ENCODE measurements around the gene MACROD2.
A peak's percentile ranks its signal among the peaks of the same experiment; 100 is the strongest.

The MACROD2 gene

DNA sequence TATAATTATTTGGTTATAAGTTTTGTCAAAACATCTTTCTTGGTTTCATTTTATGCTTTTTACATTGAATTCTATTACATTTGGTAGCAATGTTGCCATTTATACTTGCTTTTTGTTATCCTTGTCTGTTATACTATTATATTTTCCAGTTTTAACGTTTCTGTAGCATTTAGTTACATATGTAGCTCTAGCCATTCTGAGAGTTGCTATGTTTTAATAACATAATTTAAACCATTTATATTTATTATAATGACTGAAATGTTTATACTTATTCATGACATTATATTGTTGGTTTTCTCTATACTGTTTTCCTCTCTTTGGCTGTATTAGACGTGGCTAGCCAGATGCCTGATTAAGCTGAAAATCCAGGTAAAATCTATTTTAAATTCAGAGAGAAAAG, 594.1 kb downstream of the MACROD2 start:
- DNase-seq (ENCODE audit: low read depth): no peak

DNA sequence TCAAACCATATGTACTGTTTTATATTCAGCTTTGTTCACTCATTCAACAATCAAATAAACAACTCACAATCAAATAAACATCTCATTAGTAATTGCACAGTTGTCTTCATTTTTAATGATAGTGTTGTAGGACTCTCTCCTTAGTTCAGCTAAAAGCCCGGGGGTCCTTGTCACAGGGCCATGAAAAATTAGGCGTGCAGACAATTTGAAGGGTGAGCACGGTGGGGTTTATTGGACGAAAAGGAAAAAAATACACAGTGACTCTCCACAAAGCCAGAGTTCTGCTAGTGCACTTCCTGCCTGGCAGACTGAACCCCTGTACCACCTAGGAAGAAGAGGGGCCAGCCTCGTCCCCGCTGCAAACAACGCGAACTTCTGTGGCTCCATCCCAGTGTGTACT, 599.7 kb downstream of the MACROD2 start:
- no peak for DNase-seq (ENCODE audit: low read depth)

DNA sequence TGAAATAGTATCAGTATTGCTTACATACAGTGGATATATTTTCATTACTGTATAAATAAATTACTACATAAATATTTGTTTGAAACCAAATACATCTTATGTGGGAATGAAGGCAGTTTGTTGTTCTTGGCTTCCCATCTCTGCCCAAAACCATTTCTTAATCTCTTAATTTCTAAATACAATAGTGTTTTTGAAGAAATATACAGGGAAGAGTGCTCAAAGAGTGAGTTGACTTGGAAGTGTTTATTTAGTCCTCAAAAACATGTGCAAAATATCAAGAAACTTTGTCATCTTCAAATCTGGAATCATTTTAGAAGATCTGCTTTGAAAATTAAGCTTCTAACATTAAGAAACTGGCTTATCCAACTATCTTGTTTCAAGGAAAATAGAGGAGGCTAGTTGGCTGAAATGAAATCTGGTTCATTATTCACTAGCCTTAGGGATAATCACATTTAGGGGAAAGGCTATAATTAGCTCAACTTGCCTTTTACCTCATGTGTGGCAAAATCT, 601.9 kb downstream of the MACROD2 start:
- DNase-seq (ENCODE audit: low read depth): no peak

DNA sequence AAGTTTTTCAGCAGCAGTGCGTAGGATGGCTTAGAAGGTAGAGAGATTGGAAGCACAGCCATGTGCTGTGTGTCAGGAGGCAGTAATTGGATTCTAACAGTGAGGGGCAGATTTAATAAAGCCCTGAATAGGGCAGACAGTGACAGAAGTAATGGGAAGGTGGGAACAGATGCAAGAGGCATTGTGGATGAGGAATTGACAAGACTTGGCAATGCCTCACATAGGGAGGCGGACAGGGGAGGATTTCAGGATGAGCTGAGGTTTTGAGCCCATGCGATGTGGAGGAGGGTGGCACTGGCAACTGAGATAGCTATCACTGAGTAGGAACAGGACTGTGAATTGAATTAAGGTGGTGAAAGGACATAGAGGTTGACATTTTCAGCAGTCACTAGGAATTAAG, 604.3 kb downstream of the MACROD2 start:
- no peak for DNase-seq (ENCODE audit: low read depth)

DNA sequence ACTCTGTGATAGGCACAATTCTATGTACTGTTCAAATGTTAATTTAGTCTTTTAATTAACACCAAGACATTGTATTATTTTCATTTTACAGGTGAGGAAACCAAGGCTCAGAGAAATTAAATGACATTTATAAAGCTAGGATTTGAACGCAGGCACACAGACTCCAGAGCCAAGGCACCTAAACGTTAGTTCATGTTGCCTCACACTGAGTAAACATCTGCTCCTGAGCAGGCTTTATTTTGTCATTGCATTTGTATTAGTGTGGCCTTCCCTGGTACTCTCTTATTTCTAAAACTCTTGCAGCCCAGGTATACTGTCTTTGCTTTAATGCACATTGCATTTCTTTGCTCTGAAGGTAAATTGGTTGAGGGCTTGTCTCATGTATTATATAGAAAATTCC, 605.2 kb downstream of the MACROD2 start:
- DNase-seq (ENCODE audit: low read depth): no peak

DNA sequence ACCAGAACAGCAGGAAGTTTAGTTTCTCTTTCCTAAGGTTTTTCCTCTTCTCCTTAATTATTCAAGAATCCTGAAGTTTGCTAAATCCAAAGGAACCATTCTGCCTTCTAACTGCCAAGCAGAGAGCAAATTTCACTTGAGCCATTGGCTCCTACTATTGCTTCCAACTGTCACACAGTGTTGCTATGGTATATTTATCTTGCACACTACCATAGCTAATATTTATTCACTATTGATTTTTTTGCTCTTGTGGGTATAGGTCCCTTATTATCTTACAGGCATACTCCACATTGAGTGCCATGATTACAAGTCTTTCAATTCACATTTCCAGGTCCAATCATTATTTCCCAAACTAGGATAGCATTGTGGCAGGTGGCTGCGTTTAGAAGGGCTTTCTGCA, 608.8 kb downstream of the MACROD2 start:
- DNase-seq (ENCODE audit: low read depth): no peak

DNA sequence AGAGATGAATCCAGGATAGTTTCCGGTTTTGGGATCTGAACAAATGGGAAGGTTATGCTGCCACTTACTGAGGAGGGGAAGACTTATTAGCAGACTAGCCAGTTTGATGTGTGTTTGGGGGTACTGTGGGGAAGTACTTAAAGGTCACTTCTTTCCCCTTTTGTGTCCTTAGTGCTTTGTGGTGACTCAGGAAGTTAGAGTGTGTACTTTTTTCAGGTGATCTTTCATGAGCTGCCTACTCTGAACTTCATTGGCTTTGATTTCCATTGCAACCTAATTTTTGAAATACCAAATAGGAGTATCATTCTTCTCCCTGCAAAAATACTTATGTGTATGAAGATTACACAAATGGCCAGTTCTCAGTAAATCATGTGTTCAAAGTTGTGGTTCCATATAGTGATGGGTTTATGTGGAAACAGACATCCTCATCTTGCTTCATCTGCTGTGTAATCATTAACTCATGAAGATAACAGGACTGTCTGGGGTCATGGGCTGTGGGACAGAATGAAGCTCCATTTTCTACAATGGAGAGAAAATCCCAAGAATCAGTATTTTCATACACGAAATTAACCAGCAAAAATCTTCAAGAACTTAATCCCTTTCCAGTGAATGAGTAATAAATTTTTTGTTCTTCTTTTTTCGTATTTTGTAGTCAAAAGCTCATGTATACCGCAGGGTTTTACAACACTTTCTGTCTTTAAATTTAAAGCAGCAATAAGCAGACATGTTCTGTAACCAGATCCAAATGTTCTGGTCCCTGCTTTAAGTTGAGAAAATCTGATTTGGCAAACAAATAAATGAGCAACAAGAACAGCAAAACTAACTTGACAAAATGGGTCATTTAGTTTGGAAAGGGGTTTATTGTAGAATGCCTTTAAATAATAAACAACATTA, 614.3 kb downstream of the MACROD2 start:
- no peak for DNase-seq (ENCODE audit: low read depth)

DNA sequence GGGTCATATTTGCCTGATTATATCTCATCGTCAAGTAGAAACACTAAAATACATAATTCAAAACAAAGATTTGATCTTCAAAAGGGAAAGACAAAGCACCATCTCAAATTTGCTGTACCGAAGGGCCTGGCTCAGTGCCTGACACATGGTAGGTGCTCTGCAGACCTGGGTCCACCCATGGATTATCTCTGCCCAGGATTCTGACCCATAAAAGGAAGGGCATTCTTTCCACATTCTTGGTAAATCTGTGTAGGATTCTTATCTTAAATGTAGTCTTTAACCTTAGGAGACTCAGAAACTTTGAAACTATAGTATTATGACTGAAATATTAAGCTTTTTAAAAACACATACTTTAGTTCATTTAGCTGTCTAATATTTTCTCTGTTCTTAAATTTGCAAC, 616.2 kb downstream of the MACROD2 start:
- DNase-seq (ENCODE audit: low read depth): no peak

DNA sequence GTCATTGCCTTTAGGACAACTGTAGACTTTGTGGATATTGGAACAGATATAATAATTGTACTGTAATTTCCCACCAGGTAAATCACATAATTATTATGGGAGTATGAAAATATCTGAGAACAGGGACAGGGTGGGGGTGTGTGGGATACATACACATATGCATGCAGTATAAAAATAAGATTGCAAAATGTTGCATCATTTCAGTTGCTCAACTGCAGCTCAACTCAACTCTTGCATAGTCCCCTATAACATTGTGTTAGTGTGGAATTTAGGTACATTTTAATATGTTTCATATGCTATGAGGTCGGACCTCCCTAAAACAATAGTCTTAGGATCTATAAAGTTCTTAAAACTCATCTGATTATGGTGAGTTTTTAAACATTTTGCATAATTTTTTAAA, 617.1 kb downstream of the MACROD2 start:
- no peak for DNase-seq (ENCODE audit: low read depth)

DNA sequence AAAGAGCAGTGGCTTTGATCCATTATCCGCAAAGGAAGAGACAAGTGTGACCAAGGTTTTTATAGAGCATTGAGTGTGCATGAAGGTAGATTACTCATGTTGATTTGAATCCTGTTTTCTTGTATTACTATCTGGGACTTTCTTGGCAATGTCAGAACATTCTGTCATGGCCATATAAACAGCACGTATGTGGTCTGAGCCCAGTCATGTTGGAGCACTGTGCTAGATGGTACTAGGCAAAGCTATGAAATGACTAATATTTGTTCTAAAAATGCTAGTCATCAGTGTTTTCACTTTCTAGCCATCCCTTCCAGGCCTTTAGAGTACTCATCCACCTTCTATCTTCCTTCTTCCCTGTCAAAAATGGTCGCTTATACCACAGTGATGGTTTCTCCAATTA, 620.7 kb downstream of the MACROD2 start:
- no peak for DNase-seq (ENCODE audit: low read depth)

DNA sequence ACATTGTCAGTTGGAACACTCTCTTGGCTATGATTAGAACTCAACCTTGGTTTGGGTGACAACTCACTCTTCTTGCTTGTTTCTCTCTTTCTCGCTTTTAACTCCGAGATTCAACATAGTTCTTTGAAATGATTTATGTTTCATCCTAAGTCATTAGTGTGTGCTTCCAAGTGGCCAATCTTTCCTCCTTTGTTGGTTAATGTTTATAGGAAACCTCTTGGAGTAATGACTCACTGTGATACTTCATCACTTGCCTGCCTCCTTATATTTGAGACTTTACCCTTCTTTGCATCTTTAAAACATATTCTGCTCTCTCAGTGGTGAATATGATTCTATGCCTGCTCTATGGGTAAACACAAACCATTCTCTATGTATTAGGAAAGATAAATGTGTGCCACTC, 621.8 kb downstream of the MACROD2 start:
- no peak for DNase-seq (ENCODE audit: low read depth)

DNA sequence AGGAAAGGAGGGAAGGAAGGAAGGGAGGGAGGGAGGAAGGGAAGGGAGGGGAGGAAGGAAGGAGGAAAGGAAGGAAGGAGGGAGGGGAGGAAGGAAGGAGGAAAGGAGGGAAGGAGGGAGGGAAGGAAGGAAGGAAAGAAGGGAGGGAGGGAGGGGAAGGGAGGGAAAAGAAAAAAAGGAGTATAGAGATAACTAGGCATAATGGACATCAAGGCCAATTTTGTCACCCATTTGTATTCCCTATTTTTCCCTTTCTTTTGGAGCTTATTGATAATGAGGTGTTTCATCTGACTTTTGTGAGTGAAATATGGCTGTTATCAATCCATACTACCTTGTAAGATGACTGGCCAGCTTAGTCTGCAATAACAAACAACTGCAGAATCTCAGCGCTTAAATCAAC, 624.1 kb downstream of the MACROD2 start:
- DNase-seq (ENCODE audit: low read depth): no peak

DNA sequence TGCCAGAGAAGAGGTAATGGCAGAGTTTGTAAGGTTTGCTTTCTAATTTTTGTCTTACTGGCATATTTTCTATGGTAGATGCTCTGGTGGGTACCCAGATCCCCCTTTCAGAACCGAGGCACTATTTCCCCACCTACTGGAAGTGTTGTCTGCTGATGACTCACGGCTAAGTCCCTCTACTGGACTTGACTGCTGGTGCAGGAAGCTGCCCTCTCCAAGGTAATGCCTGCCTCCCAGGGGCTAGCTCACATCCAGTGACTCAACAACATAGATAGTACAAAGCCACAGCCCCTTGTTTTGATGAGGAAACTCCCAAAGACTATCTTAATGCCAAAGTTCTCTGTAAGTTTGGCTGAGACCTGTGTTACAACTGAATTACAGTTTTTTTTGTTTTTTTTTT, 627.5 kb downstream of the MACROD2 start:
- peak; percentile 22 for DNase-seq (ENCODE audit: low read depth)

DNA sequence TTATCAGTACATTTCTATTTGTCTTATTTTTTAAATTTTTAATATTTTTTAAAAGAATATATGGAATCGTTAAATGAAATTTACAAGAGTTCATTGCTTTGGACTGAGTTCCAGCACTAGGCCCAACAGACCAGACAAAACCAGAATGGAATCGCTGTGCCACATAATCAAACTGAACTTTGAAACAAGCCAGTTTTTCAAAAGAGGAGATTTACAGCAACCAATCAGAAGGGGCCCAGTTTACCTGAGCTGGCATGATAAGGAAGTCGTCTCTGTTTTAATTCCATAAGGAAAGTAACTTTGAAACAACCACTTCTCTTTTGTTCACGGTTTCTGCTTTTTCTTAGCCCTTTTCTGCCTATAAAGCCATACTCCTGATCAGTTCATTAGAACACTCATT, 635.7 kb downstream of the MACROD2 start:
- no peak for DNase-seq (ENCODE audit: low read depth)

DNA sequence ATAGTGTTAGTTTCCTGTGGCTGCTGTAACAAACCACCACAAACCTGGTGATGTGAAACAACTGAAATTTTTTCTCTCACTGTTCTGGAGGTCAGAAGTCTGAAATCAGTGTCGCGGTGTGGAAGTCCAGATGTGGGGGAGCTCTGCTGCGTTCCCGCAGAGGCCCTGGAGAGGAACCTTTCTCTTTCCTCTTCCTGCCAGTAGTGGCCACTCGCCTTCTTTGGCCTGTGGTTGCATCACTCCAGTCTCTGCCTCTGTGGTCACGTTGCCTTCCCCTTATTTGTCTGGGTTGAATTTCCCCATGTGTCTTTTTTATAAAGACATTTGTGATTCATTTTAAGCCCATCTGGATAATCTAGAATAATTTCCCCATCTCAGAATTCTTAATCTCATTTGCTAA, 637.6 kb downstream of the MACROD2 start:
- DNase-seq (ENCODE audit: low read depth): no peak

DNA sequence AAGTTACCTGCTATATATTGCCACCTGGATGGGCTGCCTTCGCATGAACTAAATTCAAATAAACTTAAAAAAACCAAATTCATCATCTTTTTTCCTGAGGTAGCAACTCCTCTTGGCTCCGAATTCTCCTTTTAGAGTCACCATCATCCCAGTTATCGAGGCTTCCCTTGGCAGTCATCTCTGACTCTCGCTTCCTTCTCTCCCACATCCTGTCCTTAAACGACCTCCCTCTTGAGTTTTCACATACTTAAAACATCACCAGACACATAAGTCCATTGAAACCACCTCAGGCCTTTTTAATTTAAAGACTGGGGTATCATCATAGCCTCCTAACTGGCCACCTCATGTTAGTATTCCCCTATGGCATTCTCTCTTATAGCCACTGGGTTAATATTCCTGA, 638.2 kb downstream of the MACROD2 start:
- no peak for DNase-seq (ENCODE audit: low read depth)

DNA sequence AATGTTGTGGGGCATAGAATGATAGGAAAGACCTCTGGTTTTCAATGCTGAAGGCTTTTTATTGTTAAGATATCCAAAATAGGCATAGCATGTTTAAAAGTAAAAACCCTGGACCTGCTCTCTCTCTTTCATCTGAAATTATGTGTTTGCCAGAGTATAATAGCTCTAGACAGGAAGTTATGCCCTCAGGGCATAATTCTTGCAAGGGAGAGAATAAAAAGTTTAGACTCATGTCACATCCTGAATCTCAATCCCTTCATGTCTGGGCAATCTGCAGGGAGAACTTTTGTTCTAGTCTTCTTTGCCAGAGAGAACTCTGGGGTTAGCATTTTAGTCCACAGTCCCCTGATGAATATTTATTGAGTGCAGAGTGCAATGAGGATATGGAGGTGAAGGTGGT, 639.3 kb downstream of the MACROD2 start:
- no peak for DNase-seq (ENCODE audit: low read depth)

DNA sequence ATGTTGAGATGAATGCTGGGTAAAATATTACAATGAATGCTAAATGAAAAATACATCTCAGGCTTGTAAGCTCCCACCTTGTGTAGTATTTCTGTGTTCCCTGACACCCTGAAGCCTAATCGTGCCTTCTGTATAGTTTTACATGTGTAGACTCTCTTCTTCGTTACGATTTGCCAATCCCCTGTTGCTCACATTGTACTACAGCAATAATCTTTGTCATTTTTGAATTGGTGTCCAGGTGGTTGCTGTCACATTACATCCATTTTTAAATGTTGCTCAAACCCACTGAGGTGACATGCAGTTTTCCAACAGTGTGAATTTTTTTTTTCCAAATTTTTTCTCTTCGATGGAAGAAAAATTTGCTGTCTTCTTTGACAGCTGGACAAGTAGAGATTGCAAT, 642.1 kb downstream of the MACROD2 start:
- no peak for DNase-seq (ENCODE audit: low read depth)

DNA sequence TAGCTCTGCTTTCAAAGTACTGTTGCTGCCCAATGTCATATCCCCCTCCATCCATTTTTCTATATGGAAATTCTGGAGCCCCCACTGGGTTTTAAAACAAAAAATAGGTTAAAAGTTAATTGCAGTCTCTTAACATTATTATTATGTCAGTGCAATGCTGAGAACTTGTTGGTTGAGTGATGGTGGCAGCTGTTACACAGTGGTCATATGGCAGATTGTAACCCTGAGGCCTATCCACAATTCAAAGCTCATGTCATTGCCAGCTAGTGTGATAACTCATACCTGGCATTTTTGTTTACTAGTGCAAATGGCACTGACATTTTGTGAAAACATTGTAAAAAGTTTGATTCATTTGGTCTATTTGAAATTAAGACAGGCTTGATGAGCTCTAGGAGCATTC, 647.8 kb downstream of the MACROD2 start:
- DNase-seq (ENCODE audit: low read depth): no peak

DNA sequence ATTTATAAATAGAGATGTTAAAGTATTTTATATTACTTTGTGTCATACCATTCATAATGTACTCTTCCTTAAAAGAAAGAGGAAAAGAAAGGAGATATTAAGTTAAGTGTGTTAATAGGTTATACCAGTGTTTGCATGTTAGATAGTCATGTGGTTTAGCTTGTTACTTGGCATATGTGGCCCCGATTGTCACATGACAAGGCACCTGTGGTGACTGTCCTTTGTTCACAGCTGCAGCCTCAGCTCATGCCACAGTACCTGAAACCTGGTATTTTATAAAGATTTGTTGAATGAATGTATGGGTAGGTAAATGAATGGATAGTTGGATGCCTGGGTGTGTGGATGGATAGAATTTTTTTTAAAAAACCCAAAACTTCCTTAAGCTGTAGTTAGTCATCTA, 648.2 kb downstream of the MACROD2 start:
- no peak for DNase-seq (ENCODE audit: low read depth)

DNA sequence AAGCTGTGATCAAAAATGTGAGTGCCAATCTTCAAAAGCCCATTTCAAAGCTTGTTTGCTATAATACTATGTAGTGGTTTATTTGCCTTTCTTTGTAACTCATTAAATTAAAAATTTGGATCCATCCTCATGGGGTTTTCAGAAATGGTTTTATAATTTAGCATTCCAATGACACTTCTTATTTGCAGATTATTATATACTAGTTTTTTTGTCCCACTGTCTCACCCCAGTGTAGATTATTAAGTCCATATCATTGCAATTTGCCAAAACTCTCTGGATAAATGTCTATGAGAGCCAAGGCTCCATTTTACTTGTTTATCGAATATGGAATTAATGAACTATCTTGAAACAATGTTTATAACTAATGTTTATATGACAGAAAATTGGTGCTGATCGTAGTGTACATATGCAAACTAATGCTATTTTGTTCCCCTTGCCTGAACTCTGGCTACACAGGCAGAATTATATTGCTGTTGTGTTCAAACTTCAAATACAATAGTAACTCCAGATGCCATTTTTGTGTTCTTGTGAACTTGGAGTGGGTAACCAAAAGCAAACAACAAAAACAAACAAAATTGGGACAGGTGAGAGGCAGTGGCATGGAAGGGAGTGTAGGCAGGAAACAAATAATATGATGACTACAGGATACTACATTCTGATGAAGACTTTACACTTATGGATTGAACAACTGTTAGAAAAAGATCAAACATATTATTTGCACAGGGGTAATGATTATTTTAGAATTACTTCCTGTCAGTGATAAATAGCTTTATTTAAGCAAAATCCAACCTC, 649.2 kb downstream of the MACROD2 start:
- DNase-seq (ENCODE audit: low read depth): no peak

DNA sequence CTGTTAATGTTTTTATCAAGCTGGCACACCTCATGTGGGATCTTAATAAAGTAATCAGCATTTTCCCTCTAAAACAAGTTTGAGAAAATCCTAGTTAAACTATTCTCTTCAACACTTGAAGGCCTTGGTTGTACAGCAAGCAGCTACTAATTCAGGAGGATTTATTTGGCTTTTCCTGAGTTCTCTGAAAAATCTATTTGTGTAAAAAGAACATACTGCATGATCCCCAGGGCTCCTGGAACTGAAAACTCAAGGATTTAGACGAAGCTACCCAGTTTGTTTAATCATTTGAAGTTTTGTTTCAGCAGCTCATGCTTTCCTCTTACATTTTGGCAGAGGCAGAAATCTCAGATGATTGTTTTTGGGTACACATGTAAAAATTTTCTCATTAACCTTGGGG, 651.7 kb downstream of the MACROD2 start:
- DNase-seq (ENCODE audit: low read depth): no peak

DNA sequence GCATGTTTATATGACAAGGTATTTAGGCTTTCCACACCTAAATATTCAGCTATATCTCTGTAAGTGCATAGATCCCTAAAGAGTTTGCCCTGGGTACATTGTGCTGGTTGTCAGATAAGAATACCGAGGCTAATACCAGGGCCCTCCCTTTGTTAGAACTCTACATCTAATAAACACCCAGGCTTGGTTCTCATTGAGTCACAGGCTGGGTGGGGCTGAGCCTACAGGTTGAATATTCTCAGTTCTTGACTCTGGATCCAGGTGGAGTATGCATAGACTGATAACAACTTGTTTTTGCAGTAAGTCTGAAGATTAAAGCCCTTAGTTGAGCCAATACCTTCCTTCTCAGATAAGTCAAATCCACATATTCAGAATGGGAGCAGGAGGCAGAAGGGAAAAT, 654.3 kb downstream of the MACROD2 start:
- DNase-seq (ENCODE audit: low read depth): no peak

All from non-pigmented ciliary epithelial cell (primary cell).